GM23338 (cell line): ENCODE results near the gene SLC25A41. TPM values are rescaled to one million over a fixed set of nuclear protein-coding genes. Genes with fewer than 3 reads are reported as not detected.

Source experiments
- ATAC-seq: fragments of 200-7000 bp; cut with Tn5 transposase; 3 replicates; pipeline ENCODE4 v1.9.1; 2020
- DNase-seq: peaks from one replicate; pipeline ENCODE4 v3.0.0-alpha.2; 2015; ENCODE audit warnings: low spot score
- H2AFZ ChIP-seq: fragments of 200-600 bp; sonication (generic); 2 replicates; pipeline ENCODE4 v1.8.0; 2016; ENCODE audit warnings: antibody characterized with exemption, mild to moderate bottlenecking, moderate library complexity
- H3F3A ChIP-seq: fragments of 200-600 bp; sonication (generic); replicated peaks from 2 replicates; pipeline ENCODE4 v1.8.0; 2017; ENCODE audit warnings: antibody characterized with exemption, mixed run types, low read depth
- H3K27ac ChIP-seq: fragments of 200-600 bp; sonication (generic); 2 replicates; pipeline ENCODE4 v1.6.1; 2016; ENCODE audit warnings: low read depth
- H3K27me3 ChIP-seq: fragments of 200-600 bp; sonication (generic); 2 replicates; pipeline ENCODE4 v1.8.0; 2016; ENCODE audit warnings: mild to moderate bottlenecking, mixed run types, moderate library complexity; ENCODE audit not compliant: insufficient read depth
- H3K36me3 ChIP-seq: fragments of 200-600 bp; sonication (generic); 2 replicates; pipeline ENCODE4 v1.8.0; 2016; ENCODE audit warnings: mild to moderate bottlenecking; ENCODE audit not compliant: insufficient read depth
- H3K4me1 ChIP-seq: fragments of 200-600 bp; sonication (generic); 2 replicates; pipeline ENCODE4 v1.8.0; 2016; ENCODE audit warnings: mild to moderate bottlenecking, moderate library complexity; ENCODE audit not compliant: insufficient read depth
- H3K4me2 ChIP-seq: fragments of 200-600 bp; sonication (generic); 2 replicates; pipeline ENCODE4 v1.7.1; 2017; ENCODE audit warnings: mixed run types
- H3K4me3 ChIP-seq: fragments of 200-600 bp; sonication (generic); 2 replicates; pipeline ENCODE4 v1.6.1; 2016; ENCODE audit warnings: mixed run types
- H3K79me2 ChIP-seq: fragments of 200-600 bp; sonication (generic); replicated peaks from 2 replicates; pipeline ENCODE4 v1.8.0; 2017; ENCODE audit warnings: mild to moderate bottlenecking; ENCODE audit not compliant: insufficient read depth
- H3K9me2 ChIP-seq: fragments of 200-600 bp; sonication (generic); 2 replicates; pipeline ENCODE4 v1.8.0; 2017; ENCODE audit not compliant: insufficient read depth
- H4K20me1 ChIP-seq: fragments of 200-600 bp; sonication (generic); replicated peaks from 2 replicates; pipeline ENCODE4 v1.8.0; 2017; ENCODE audit warnings: mild to moderate bottlenecking; ENCODE audit not compliant: insufficient read depth
- H3K27ac Mint-ChIP-seq: 2 replicates; pipeline ENCODE4 v1.8.0; 2020; ENCODE audit warnings: inconsistent platforms, mild to moderate bottlenecking, moderate library complexity, mixed read lengths
- H3K27me3 Mint-ChIP-seq: 3 replicates; pipeline ENCODE4 v1.8.0; 2022; ENCODE audit warnings: low read depth, mild to moderate bottlenecking, moderate library complexity, mixed read lengths, inconsistent platforms; ENCODE audit not compliant: insufficient read depth, poor library complexity
- H3K36me3 Mint-ChIP-seq: 3 replicates; pipeline ENCODE4 v1.8.0; 2021; ENCODE audit warnings: low read depth, mild to moderate bottlenecking, inconsistent platforms, moderate library complexity, mixed read lengths
- H3K4me1 Mint-ChIP-seq: 3 replicates; pipeline ENCODE4 v1.8.0; 2020; ENCODE audit warnings: mild to moderate bottlenecking, inconsistent platforms, mixed read lengths
- H3K4me3 Mint-ChIP-seq: 3 replicates; pipeline ENCODE4 v1.8.0; 2021; ENCODE audit warnings: moderate library complexity, mild to moderate bottlenecking, inconsistent platforms, mixed read lengths
- H3K9me3 Mint-ChIP-seq: 3 replicates; pipeline ENCODE4 v1.8.0; 2020; ENCODE audit warnings: moderate library complexity, mild to moderate bottlenecking, inconsistent platforms, mixed read lengths
- CREB1 ChIP-seq: fragments of 250-450 bp; sonication (Bioruptor Pico); IDR thresholded peaks from 2 replicates; pipeline ENCODE4 v1.5.0; 2020; ENCODE audit warnings: low read depth, mild to moderate bottlenecking, moderate library complexity
- EZH2phosphoT487 ChIP-seq: fragments of 200-600 bp; sonication (generic); IDR thresholded peaks from one replicate; pipeline ENCODE4 v1.8.1; 2018; ENCODE audit warnings: antibody characterized with exemption; ENCODE audit not compliant: unreplicated experiment
- NANOG ChIP-seq: IDR thresholded peaks from 2 replicates; pipeline ENCODE4 v1.6.1; 2016; ENCODE audit warnings: antibody characterized with exemption, borderline replicate concordance
- POLR2AphosphoS5 ChIP-seq: IDR thresholded peaks from 2 replicates; pipeline ENCODE4 v1.6.1; 2016; ENCODE audit warnings: antibody characterized with exemption, low read depth
- REST ChIP-seq: IDR thresholded peaks from one replicate; pipeline ENCODE4 v1.6.1; 2018; ENCODE audit warnings: antibody characterized with exemption; ENCODE audit not compliant: unreplicated experiment
- STAT1 ChIP-seq: IDR thresholded peaks from one replicate; pipeline ENCODE4 v1.6.1; 2016; ENCODE audit warnings: antibody characterized with exemption; ENCODE audit not compliant: unreplicated experiment
- ZNF462 ChIP-seq: fragments of 250-450 bp; sonication (Bioruptor Pico); IDR thresholded peaks from 2 replicates; pipeline ENCODE4 v1.5.0; 2020; ENCODE audit warnings: mild to moderate bottlenecking, moderate library complexity
- polyA plus RNA-seq: library from polyadenylated mRNA; unstranded; fragments of >200 nt; fragmentation: Nextera tagmentation; extraction: Ambion mirVana; gene quantifications from 2 replicates; pipeline ENCODE4 v1.2.1, GENCODE V29; 2016
- total RNA-seq: library from RNA; depleted of rRNA; stranded (reverse); fragments of >200 nt; shearing (Covaris generic); gene quantifications from 2 replicates; pipeline ENCODE4 v1.2.3, GENCODE V29; 2014

Gene SLC25A41
- total and polyA plus RNA-seq, 2 experiments from 2014 or later = 0.24 to 0.35 TPM

GRCh38 chr19:6442087-6442688 lies 8.6 kb upstream of the SLC25A41 start:
- Histone ChIP-seq H3F3A (no peaks in the 10 kb centered on the region), H2AFZ (no peak overlapping the region), H3K27me3 (no peaks in the 10 kb centered on the region), H3K27ac (no peak overlapping the region), H3K4me3 (no peak overlapping the region), H3K4me1 (no peaks in the 10 kb centered on the region), H3K36me3 (no peaks in the 10 kb centered on the region), H3K9me2 (no peaks in the 10 kb centered on the region), H3K79me2 (no peaks in the 10 kb centered on the region), H4K20me1 (no peaks in the 10 kb centered on the region; the same call in 1 of the 2 replicates), H3K4me2 (no peak overlapping the region)
- no peaks in the 10 kb centered on the region for H3K4me1 Mint-ChIP-seq
- peaks cover 2% of the 10 kb centered on the region; the same call in 1 of the 3 replicates for H3K9me3 Mint-ChIP-seq
- no peak for DNase-seq
- H3K27me3 Mint-ChIP-seq = peaks cover 3% of the 10 kb centered on the region
- H3K36me3 Mint-ChIP-seq = peaks cover 8% of the 10 kb centered on the region
- H3K4me3 Mint-ChIP-seq = no peak overlapping the region
- TF ChIP-seq ZNF462 (CRISPR knock-in tag) (no peak), NANOG (no peak), CREB1 (CRISPR knock-in tag) (no peak), STAT1 (no peak), REST (no peak), EZH2phosphoT487 (no peak), POLR2AphosphoS5 (no peak)
- no peak for ATAC-seq
- H3K27ac Mint-ChIP-seq = no peak overlapping the region
